ENCODE measurements around the gene GRSF1. TPM values are rescaled to one million over a fixed set of nuclear protein-coding genes. Genes with fewer than 3 reads are reported as not detected.

Gene GRSF1
- total RNA-seq, 1 donor from 2014 or later: 54.6 TPM

GRCh38 chr4:70833675-70834074 lies 6.0 kb downstream of the GRSF1 start:
- intact Hi-C loops (cut with DNase I): no loop called here
- Histone ChIP-seq H3K27me3 (ENCODE audit: low read depth) (no peaks in the 10 kb centered on the region), H3K9me3 (no peaks in the 10 kb centered on the region), H3K36me3 (peaks cover 73% of the 10 kb centered on the region), H3K4me3 (no peak overlapping the region), H3K4me1 (peaks cover 30% of the 10 kb centered on the region), H3K27ac (no peak overlapping the region)
- ATAC-seq (no peak), DNase-seq (no peak)
- TF ChIP-seq CTCF (IDR thresholded peaks at IDR 0.05): no peak

- H3K27ac ChIP-seq: no peak overlapping the region
- ATAC-seq: no peak
- intact Hi-C loops (cut with DNase I): no loop called here
- peaks cover 9% of the 10 kb centered on the region for H3K4me1 ChIP-seq
- H3K9me3 ChIP-seq: no peaks in the 10 kb centered on the region
- H3K4me3 ChIP-seq: no peak overlapping the region
- no peaks in the 10 kb centered on the region for H3K27me3 ChIP-seq (ENCODE audit: low read depth)
- TF ChIP-seq CTCF (IDR thresholded peaks at IDR 0.05): no peak
- DNase-seq: no peak
- peaks cover 97% of the 10 kb centered on the region for H3K36me3 ChIP-seq
These were observed 8.4 kb downstream of the GRSF1 start for GRCh38 chr4:70831293-70831692.

DNA sequence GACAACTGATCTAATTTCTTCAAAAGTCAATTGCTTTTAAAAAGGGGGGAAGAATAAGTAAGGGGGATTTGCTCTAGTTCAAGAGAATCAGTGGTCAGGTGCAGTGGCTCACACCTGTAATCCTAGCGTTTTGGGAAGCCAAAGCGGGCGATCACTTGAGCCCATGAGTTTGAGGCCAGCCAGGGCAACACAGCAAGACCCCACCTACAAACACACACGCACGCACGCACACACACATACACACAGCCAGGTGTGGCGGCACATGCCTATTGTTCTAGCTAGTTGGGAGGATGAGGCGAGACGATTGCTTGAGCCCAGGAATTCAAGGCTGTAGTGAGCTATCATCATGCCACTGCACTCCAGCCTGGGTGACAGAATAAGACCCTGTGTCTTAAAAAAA lies 9.6 kb downstream of the GRSF1 start:
- Histone ChIP-seq H3K4me3 (no peak overlapping the region), H3K9me3 (no peaks in the 10 kb centered on the region), H3K27me3 (ENCODE audit: low read depth) (no peaks in the 10 kb centered on the region), H3K4me1 (no peaks in the 10 kb centered on the region), H3K36me3 (peaks cover 100% of the 10 kb centered on the region), H3K27ac (no peak overlapping the region)
- DNase-seq: no peak
- TF ChIP-seq CTCF (IDR thresholded peaks at IDR 0.05): no peak
- intact Hi-C loops (cut with DNase I): no loop called here
- ATAC-seq: no peak

GRCh38 chr4:70829492-70829891 lies 10.2 kb downstream of the GRSF1 start:
- Histone ChIP-seq H3K4me3 (no peak overlapping the region), H3K27me3 (ENCODE audit: low read depth) (no peaks in the 10 kb centered on the region), H3K4me1 (no peaks in the 10 kb centered on the region), H3K36me3 (peaks cover 100% of the 10 kb centered on the region), H3K27ac (no peak overlapping the region), H3K9me3 (no peaks in the 10 kb centered on the region)
- no peak for TF ChIP-seq CTCF (IDR thresholded peaks at IDR 0.05)
- DNase-seq (no peak), ATAC-seq (no peak)
- intact Hi-C loops (cut with DNase I): no loop called here

GRCh38 chr4:70829015-70829414 lies 10.7 kb downstream of the GRSF1 start:
- Histone ChIP-seq H3K27ac (no peak overlapping the region), H3K9me3 (no peaks in the 10 kb centered on the region), H3K27me3 (ENCODE audit: low read depth) (no peaks in the 10 kb centered on the region), H3K4me1 (no peaks in the 10 kb centered on the region), H3K36me3 (peaks cover 100% of the 10 kb centered on the region), H3K4me3 (no peak overlapping the region)
- TF ChIP-seq CTCF (IDR thresholded peaks at IDR 0.05): no peak
- no peak for DNase-seq
- no peak for ATAC-seq
- intact Hi-C loops (cut with DNase I): no loop called here

DNA sequence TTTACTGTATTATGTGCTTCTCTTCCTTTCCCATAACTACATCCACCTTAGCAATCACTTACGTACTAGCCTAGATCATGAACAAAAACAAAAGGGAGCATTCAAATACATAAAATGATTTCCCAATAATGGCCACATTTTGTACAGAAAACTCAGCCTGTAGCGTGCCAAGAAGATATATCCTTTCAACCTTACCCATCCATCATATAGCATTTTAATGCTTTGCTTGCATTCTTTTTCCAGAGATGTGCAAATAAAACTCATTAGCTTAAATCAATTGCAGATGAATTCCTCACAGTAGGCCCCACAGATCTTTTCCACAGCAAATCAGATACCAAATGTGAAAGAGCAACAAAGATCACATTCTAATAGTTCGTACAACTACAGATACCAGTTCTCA lies 20.8 kb downstream of the GRSF1 start:
- ATAC-seq: no peak
- H3K36me3 ChIP-seq: peaks cover 58% of the 10 kb centered on the region
- intact Hi-C loops (cut with DNase I): no loop called here
- no peaks in the 10 kb centered on the region for H3K27me3 ChIP-seq (ENCODE audit: low read depth)
- no peak for TF ChIP-seq CTCF (IDR thresholded peaks at IDR 0.05)
- H3K4me1 ChIP-seq: no peaks in the 10 kb centered on the region
- DNase-seq: no peak
- no peak overlapping the region for H3K4me3 ChIP-seq
- no peaks in the 10 kb centered on the region for H3K9me3 ChIP-seq
- no peak overlapping the region for H3K27ac ChIP-seq
